B cell (primary cell): ENCODE results near the gene ESPN.

Source experiments
- CTCF ChIP-seq: fragments of 200-600 bp; IDR thresholded peaks from one replicate; pipeline ENCODE4 v1.8.0; 2022; ENCODE audit warnings: antibody characterized with exemption, mild to moderate bottlenecking
- EZH2 ChIP-seq: IDR thresholded peaks from 2 replicates; pipeline ENCODE4 v1.6.1; 2012; ENCODE audit warnings: borderline replicate concordance, low read depth, mild to moderate bottlenecking, moderate library complexity, low read length; ENCODE audit not compliant: insufficient read depth, poor library complexity, severe bottlenecking

GRCh38 chr1:6389971-6390370 lies 34.6 kb upstream of the ESPN start:
- TF ChIP-seq CTCF (no peak), EZH2 (no peak)
